DOHH2 (cell line): Measurements from ENCODE around the gene SLC17A9.

ENCODE experiments used
- H3F3A ChIP-seq: fragments of 200-600 bp; sonication (generic), shearing (Covaris generic); 2 replicates; pipeline ENCODE4 v1.6.0; 2016; ENCODE audit warnings: antibody characterized with exemption, mild to moderate bottlenecking; ENCODE audit not compliant: control insufficient read depth, insufficient read depth
- H3K27ac ChIP-seq: fragments of 200-600 bp; sonication (generic); 2 replicates; pipeline ENCODE4 v1.5.1; 2014; ENCODE audit warnings: low read depth, mild to moderate bottlenecking, low read length, moderate library complexity
- H3K27me3 ChIP-seq: fragments of 200-600 bp; sonication (generic); 2 replicates; pipeline ENCODE4 v1.6.1; 2014; ENCODE audit warnings: mild to moderate bottlenecking, low read length, mixed read lengths; ENCODE audit not compliant: control insufficient read depth
- H3K36me3 ChIP-seq: fragments of 200-600 bp; sonication (generic); 2 replicates; pipeline ENCODE4 v1.6.1; 2014; ENCODE audit warnings: mild to moderate bottlenecking, low read length, moderate library complexity, mixed read lengths; ENCODE audit not compliant: control insufficient read depth
- H3K4me1 ChIP-seq: fragments of 200-600 bp; sonication (generic); 2 replicates; pipeline ENCODE4 v1.6.1; 2014; ENCODE audit warnings: mild to moderate bottlenecking, low read length, mixed read lengths; ENCODE audit not compliant: control insufficient read depth
- H3K4me2 ChIP-seq: fragments of 200-600 bp; sonication (generic); 2 replicates; pipeline ENCODE4 v1.6.0; 2014; ENCODE audit warnings: mild to moderate bottlenecking, low read length, moderate library complexity
- H3K4me3 ChIP-seq: fragments of 200-600 bp; sonication (generic); 2 replicates; pipeline ENCODE4 v1.5.1; 2014; ENCODE audit warnings: mild to moderate bottlenecking, low read length, mixed read lengths
- H3K79me2 ChIP-seq: fragments of 200-600 bp; sonication (generic); 2 replicates; pipeline ENCODE4 v1.6.1; 2014; ENCODE audit warnings: mild to moderate bottlenecking, low read length, mixed read lengths; ENCODE audit not compliant: control insufficient read depth
- H3K9me2 ChIP-seq: fragments of 200-600 bp; sonication (generic); replicated peaks from 2 replicates; pipeline ENCODE4 v1.6.1; 2014; ENCODE audit warnings: mild to moderate bottlenecking, low read length, mixed read lengths; ENCODE audit not compliant: control insufficient read depth
- H3K9me3 ChIP-seq: fragments of 200-600 bp; sonication (generic); 2 replicates; pipeline ENCODE4 v1.6.1; 2014; ENCODE audit warnings: antibody characterized with exemption, low read length, mixed read lengths; ENCODE audit not compliant: control insufficient read depth, insufficient read depth
- H4K20me1 ChIP-seq: fragments of 200-600 bp; sonication (generic); 2 replicates; pipeline ENCODE4 v1.6.0; 2014; ENCODE audit warnings: low read depth, mild to moderate bottlenecking, antibody characterized with exemption, low read length, moderate library complexity; ENCODE audit not compliant: control insufficient read depth, insufficient read depth
- EZH2phosphoT487 ChIP-seq: fragments of 200-600 bp; sonication (generic); IDR thresholded peaks from 2 replicates; pipeline ENCODE4 v1.6.1; 2017; ENCODE audit warnings: borderline replicate concordance, mild to moderate bottlenecking, antibody characterized with exemption, low read length, moderate library complexity, mixed read lengths
- TF ChIP-seq, protein P1 (sequence below): fragments of 200-600 bp; sonication (generic); IDR thresholded peaks from one replicate; pipeline ENCODE4 v1.5.1; 2014; ENCODE audit warnings: antibody characterized with exemption, mild to moderate bottlenecking, low read depth, low read length; ENCODE audit not compliant: poor library complexity, severe bottlenecking

The SLC17A9 gene

DNA sequence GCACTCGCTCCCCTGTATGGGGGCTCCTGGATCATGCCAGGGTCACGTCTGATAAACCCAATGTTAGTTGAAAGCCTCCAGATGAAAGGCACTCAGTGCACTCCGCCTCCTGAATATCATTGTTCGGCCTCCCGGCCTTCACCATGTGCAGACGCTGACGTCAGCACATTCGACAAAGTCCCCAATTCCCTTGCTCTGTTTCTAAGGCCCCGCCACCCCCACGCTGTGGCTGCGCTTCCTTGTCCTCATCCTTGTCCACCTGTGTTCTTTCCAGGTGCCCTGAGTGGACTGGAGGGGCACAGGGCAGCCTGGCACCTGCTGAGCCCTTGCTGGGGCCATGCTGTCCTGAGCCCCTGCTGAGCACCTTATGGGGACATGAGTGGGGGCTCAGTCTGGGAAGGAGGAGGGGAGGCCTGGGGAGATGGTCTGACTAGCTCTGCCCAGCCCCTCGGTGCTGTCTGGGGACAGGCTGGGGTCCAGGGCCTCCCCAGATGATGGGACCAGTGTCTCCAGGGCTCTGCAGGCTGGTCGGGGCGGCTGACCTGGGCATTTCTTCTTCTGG is 64.1 kb downstream of the SLC17A9 start:
- Histone ChIP-seq H3K9me3 (peaks cover 12% of the 10 kb centered on the region), H3K27ac (no peak overlapping the region), H4K20me1 (no peaks in the 10 kb centered on the region), H3K4me1 (peaks cover 15% of the 10 kb centered on the region), H3F3A (no peaks in the 10 kb centered on the region), H3K79me2 (peaks cover 78% of the 10 kb centered on the region), H3K4me2 (no peak overlapping the region), H3K9me2 (no peaks in the 10 kb centered on the region), H3K4me3 (no peak overlapping the region), H3K36me3 (peaks cover 19% of the 10 kb centered on the region), H3K27me3 (no peaks in the 10 kb centered on the region)
- no peak for TF ChIP-seq EZH2phosphoT487
- TF ChIP-seq, protein P1, sequence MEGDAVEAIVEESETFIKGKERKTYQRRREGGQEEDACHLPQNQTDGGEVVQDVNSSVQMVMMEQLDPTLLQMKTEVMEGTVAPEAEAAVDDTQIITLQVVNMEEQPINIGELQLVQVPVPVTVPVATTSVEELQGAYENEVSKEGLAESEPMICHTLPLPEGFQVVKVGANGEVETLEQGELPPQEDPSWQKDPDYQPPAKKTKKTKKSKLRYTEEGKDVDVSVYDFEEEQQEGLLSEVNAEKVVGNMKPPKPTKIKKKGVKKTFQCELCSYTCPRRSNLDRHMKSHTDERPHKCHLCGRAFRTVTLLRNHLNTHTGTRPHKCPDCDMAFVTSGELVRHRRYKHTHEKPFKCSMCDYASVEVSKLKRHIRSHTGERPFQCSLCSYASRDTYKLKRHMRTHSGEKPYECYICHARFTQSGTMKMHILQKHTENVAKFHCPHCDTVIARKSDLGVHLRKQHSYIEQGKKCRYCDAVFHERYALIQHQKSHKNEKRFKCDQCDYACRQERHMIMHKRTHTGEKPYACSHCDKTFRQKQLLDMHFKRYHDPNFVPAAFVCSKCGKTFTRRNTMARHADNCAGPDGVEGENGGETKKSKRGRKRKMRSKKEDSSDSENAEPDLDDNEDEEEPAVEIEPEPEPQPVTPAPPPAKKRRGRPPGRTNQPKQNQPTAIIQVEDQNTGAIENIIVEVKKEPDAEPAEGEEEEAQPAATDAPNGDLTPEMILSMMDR, result no peak

DNA sequence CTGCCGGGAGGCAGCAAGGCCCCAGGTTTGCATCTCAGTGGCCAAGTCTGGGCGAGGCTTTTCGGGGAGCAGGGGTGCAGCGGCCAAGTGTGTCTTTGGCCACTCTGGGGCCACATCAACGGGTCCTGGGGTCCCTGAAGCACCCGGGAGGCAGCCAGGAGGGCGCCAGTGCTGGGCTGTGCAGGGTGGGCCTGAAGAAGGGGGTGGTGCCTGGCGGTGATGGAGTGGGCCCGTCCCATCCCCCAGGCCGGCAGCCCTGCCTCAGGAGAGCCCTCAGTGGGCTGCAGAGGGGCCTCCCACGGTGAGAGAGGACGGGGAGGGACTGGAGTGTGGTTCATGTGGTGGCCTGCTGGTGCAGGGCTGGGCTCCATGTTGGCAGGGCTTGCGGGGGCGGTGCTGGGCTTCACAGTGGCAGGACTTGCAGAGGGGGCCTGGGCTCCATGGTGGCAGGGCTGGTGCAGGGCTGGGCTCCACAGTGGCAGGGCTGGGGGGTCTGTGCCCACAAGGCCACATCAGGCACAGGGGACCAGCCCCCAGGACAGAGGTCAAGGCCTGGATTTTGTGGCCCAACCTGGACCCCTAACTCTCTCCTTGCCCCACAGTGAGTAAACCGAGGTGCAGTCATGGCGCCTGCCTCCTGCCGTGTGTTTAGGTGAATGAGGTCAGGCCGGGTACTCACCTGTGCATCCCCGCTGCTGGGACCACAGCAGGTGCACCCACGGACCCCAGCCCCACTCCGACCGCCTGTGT is 64.7 kb downstream of the SLC17A9 start:
- peaks cover 13% of the 10 kb centered on the region for H3K36me3 ChIP-seq
- no peak overlapping the region for H3K27ac ChIP-seq
- H3K4me3 ChIP-seq, result no peak overlapping the region
- peaks cover 12% of the 10 kb centered on the region for H3K9me3 ChIP-seq
- TF ChIP-seq, protein P1, result no peak
- TF ChIP-seq EZH2phosphoT487, result no peak
- H3K27me3 ChIP-seq, result no peaks in the 10 kb centered on the region
- H3K79me2 ChIP-seq, result peaks cover 75% of the 10 kb centered on the region
- H3K9me2 ChIP-seq, result no peaks in the 10 kb centered on the region
- H3K4me1 ChIP-seq, result peaks cover 8% of the 10 kb centered on the region
- H3K4me2 ChIP-seq, result no peak overlapping the region
- no peaks in the 10 kb centered on the region for H4K20me1 ChIP-seq
- no peaks in the 10 kb centered on the region for H3F3A ChIP-seq

DNA sequence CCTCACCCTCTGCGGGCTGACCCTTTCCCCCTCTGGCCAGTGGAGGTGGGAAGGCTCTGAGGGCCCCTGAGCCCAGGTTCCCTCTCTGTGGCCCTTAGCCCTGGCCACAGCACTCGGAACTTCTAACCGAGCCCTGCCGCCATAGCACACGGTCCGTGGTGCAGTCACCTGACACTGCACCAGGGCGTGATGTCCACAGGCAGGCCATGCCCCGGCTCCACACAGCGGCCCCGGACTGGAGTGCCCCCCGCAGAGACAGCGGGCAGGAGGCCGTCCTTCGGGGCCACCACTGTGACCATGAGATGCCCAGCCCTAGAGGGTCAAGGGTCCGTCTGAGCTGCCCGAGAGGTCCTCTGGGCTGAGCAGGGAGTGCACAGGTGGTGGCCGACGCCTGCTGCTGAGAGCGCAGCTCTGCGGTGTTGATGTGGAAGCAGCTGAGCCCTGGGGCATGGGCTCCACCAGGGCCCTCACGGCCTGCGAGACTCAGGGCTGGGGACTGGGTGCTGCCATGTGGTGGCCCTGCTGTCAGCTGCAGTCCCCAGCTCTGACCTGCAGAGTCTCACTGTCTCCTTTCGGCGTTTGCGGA is 65.4 kb downstream of the SLC17A9 start:
- peaks cover 7% of the 10 kb centered on the region for H3K9me3 ChIP-seq
- H3K4me1 ChIP-seq, result peaks cover 1% of the 10 kb centered on the region
- H3K9me2 ChIP-seq, result no peaks in the 10 kb centered on the region
- no peaks in the 10 kb centered on the region for H3F3A ChIP-seq
- H3K4me3 ChIP-seq, result no peak overlapping the region
- H3K79me2 ChIP-seq, result peaks cover 75% of the 10 kb centered on the region
- H3K27ac ChIP-seq, result no peak overlapping the region
- peaks cover 7% of the 10 kb centered on the region for H3K36me3 ChIP-seq
- H3K27me3 ChIP-seq, result no peaks in the 10 kb centered on the region
- TF ChIP-seq EZH2phosphoT487, result no peak
- TF ChIP-seq, protein P1, result no peak
- H3K4me2 ChIP-seq, result no peak overlapping the region
- H4K20me1 ChIP-seq, result no peaks in the 10 kb centered on the region
